ENCODE data around the gene ACVRL1. TPM values are rescaled to one million over a fixed set of nuclear protein-coding genes. Genes with fewer than 3 reads are reported as not detected.

The ACVRL1 gene
- total and polyA plus RNA-seq, 10 of the 15 experiments (the other 5 are each of a cell fraction or from before 2014, with no cell fraction given): not detected

DNA sequence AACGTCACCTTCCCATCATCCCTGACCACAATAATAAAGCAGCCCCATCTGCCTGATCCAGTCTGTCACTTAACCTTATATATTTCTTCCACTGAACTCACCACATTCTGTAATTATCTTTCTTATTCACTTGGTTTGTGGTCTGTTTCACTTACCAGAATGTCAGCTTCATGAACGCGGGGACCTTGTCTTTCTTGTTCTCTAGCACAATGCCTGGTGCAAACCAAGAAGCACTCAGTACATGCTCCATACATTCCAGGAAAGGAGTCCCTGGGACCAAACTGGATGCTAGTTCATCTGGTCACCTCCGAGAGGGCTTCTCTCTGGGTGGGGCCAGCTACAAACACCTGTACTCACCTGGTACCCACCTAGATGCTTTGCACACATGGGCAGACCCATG is 36.8 kb upstream of the ACVRL1 start:
- POLR2A ChIA-PET: no interaction called here
- CTCF ChIA-PET: no interaction called here
- ATAC-seq (no peak), FAIRE-seq (no peak), DNase-seq (ENCODE audit: low read depth, low spot score) (no peak)
- in situ Hi-C loops (cut with MboI): loop anchor here (10.0 kb wide), 1 partner anchor 446 kb away; the partner anchor contains the start of gene SLC4A8
- TF ChIP-seq NFXL1 (IDR thresholded peaks at IDR 0.05; ENCODE audit: borderline replicate concordance): no peak
- TF ChIP-seq, protein P1, sequence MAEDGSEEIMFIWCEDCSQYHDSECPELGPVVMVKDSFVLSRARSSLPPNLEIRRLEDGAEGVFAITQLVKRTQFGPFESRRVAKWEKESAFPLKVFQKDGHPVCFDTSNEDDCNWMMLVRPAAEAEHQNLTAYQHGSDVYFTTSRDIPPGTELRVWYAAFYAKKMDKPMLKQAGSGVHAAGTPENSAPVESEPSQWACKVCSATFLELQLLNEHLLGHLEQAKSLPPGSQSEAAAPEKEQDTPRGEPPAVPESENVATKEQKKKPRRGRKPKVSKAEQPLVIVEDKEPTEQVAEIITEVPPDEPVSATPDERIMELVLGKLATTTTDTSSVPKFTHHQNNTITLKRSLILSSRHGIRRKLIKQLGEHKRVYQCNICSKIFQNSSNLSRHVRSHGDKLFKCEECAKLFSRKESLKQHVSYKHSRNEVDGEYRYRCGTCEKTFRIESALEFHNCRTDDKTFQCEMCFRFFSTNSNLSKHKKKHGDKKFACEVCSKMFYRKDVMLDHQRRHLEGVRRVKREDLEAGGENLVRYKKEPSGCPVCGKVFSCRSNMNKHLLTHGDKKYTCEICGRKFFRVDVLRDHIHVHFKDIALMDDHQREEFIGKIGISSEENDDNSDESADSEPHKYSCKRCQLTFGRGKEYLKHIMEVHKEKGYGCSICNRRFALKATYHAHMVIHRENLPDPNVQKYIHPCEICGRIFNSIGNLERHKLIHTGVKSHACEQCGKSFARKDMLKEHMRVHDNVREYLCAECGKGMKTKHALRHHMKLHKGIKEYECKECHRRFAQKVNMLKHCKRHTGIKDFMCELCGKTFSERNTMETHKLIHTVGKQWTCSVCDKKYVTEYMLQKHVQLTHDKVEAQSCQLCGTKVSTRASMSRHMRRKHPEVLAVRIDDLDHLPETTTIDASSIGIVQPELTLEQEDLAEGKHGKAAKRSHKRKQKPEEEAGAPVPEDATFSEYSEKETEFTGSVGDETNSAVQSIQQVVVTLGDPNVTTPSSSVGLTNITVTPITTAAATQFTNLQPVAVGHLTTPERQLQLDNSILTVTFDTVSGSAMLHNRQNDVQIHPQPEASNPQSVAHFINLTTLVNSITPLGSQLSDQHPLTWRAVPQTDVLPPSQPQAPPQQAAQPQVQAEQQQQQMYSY (CRISPR knock-in tag; IDR thresholded peaks at IDR 0.05): no peak
- TF ChIP-seq ZNF207 (IDR thresholded peaks at IDR 0.05; ENCODE audit: borderline replicate concordance): no peak
- TF ChIP-seq POLR2AphosphoS5 (IDR thresholded peaks at IDR 0.05; ENCODE audit: low read length): no peak
- TF ChIP-seq PAX5 (IDR thresholded peaks at IDR 0.05; ENCODE audit: borderline replicate concordance, low read depth, low read length): no peak
- no peak for TF ChIP-seq RAD51 (IDR thresholded peaks at IDR 0.05)
- Histone ChIP-seq H3K79me2 (ENCODE audit: control insufficient read depth, insufficient read depth, low read length) (no peaks in the 10 kb centered on the region), H3K27me3 (replicated peaks in 1 of 2; ENCODE audit: control insufficient read depth in 2 of 2, insufficient read depth in 2 of 2, low read length in 1 of 2) (peaks cover 3 to 9% of the 10 kb centered on the region in 2 experiments), H2AFZ (ENCODE audit: control insufficient read depth, low read depth, low read length) (no peak overlapping the region), H3K4me2 (ENCODE audit: control insufficient read depth, insufficient read depth) (no peak overlapping the region), H3K36me3 (ENCODE audit: control insufficient read depth in 2 of 2, insufficient read depth in 2 of 2, low read length in 1 of 2) (no peaks in the 10 kb centered on the region), H3K9me3 (replicated peaks; ENCODE audit: control insufficient read depth, insufficient read depth, low read length) (no peaks in the 10 kb centered on the region), H3K4me1 (ENCODE audit: control insufficient read depth, insufficient read depth, low read length) (no peaks in the 10 kb centered on the region), H3K9ac (ENCODE audit: control insufficient read depth, insufficient read depth, low read length) (no peak overlapping the region), H4K20me1 (ENCODE audit: control insufficient read depth, insufficient read depth) (no peaks in the 10 kb centered on the region), H3K4me3 (no peak overlapping the region), H3K27ac (ENCODE audit: control insufficient read depth, insufficient read depth) (no peak overlapping the region)
- WGBS (ENCODE audit: insufficient coverage, insufficient replicate concordance, low lambda C conversion rate, missing lambda C conversion rate): 2% methylated on average over 4 of the region's 4 CpGs
- intact Hi-C loops (cut with micrococcal nuclease; ENCODE audit: unreplicated experiment): loop anchor here (10.0 kb wide), 1 partner anchor 336 kb away; no protein-coding TSS in a partner anchor
- BruUV-seq (replicated peaks): no TSS peak
- RAD21 ChIA-PET (ENCODE audit: unreplicated experiment): no interaction called here
- SMC1A ChIA-PET (ENCODE audit: uncharacterized antibody, unreplicated experiment): no interaction called here

All from GM12878 (cell line).